Erythroblast (primary cell): Measurements from ENCODE around the gene ZNF219.

Experiments
- GATA1 ChIP-seq: IDR thresholded peaks from 2 replicates; pipeline ENCODE4 v1.6.1; 2011; ENCODE audit warnings: low read depth, mild to moderate bottlenecking, control low read depth, low read length, moderate library complexity
- POLR2A ChIP-seq: IDR thresholded peaks from 2 replicates; pipeline ENCODE4 v1.6.1; 2011; ENCODE audit warnings: mild to moderate bottlenecking, low read length

DNA sequence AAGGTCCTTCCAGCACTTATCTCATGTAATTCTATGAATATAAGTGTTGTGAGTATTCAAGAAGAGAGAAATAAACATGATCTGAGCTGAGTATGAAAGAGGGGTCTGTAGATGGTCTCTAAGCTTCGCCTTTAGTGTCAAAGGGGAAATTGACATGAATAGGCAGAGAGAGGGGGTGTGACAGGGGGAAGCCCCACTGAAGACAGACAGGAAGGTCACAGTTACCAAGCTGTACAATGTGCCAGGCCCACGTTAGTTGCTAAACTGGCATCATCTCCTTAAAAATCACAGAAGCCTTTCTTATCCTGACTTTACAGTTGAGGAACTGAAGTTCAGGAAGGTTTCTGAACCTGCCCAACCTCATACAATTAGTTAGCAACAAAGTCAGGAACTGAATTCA lies 20.8 kb downstream of the ZNF219 start:
- TF ChIP-seq POLR2A, result no peak
- TF ChIP-seq GATA1, result no peak
